ENCODE data around the gene TBL2.
"Not testable (repeated sequence)": the region's sequence is repeated elsewhere in the genome, so short reads cannot be mapped to it uniquely, and the experiment has no call there.

The TBL2 gene, protein sequence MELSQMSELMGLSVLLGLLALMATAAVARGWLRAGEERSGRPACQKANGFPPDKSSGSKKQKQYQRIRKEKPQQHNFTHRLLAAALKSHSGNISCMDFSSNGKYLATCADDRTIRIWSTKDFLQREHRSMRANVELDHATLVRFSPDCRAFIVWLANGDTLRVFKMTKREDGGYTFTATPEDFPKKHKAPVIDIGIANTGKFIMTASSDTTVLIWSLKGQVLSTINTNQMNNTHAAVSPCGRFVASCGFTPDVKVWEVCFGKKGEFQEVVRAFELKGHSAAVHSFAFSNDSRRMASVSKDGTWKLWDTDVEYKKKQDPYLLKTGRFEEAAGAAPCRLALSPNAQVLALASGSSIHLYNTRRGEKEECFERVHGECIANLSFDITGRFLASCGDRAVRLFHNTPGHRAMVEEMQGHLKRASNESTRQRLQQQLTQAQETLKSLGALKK

DNA sequence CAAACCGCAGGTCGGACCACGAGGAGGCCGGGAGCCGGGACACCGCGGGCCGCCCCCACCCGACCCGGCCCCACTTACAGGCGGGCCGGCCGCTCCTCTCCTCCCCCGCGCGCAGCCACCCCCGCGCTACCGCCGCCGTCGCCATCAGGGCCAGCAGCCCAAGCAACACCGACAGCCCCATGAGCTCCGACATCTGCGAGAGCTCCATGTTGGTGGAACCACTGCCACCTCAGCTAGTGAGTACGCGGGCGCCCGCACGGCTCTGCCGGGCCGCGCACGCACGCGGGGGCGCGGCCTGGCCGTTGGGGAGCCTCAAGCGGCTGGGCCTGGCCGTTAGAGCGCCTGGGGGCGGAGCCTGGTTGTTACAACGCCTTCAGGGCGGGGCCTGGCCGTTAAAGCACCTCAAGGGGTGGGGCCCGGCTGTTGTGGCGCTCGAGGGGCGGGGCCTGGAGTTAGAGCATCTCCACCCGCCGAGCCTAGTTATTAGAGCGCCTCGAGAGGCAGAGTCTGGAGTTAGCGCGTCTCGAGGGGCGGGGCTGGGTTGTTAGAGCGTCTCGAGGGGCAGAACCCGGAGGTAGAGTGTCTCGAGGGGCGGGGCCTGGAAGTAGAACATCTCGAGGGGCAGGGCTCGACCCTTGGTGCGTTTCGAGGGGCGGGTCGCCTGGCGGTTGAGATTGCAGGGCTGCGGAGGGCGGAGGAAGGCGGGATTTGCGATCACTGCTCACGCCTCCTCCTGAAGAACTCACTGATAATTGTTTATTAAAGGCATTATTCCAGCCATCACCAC, at the start of gene TBL2:
TBL2 (minus strand) TSS at position 238 of the 787 bp plus-strand sequence; CDS start at position 208, 30 bp downstream.
- peak; percentile 96 to 100 for DNase-seq

DNA sequence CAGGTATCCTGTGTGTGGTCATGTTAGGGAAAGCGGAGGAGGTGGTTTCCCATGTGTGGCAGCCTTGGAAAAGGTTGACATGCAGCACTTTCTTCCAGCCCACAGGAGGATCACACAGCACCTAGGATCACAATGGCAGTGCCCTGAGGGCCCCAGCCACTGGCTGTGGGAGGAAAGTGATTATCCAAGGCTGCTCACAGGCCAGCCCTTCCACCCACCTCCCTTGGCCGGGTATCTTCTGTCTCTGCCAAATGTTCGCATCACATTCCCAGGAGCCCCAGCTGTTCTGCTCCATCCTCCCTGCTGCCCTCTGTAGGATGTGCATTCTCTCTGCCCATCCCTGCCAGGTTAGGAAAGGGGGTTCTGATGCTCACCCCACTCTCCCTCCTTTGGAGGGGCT, 48.4 kb upstream of the TBL2 start:
- DNase-seq, result no peak

DNA sequence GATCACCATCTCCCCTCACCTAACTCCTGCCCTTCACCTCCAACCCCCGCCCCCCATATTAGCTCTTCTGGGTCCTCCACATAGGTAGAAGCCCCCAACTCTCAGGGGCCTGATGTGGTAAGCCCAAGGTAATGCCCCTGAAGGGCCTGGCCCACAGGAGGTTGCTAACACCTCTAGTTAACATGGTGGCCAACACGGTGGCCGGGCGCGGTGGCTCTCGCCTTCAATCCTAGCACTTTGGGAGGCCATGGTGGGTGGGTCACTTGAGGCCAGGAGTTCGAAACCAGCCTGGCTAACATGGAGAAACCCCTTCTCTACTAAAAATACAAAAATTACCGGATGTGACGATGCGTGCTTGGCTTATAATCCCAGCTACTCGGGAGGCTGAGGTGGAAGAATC, 46.9 kb upstream of the TBL2 start:
- no peak for DNase-seq

DNA sequence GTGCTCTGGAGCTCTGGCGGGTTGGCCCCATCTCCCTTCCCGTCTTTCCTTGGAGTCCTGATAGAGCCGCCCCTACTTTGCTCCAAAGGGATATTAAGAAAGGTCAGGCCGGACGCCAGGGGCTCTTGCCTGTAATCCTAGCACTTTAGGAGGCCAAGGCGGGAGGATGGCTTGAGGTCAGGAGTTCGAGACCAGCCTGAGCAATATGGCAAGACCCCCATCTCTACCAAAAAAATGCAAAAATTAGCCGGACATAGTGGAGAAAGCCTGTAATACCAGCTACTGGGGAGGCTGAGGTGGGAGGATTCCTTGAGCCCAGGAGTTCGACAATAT, 46.3 kb upstream of the TBL2 start:
- no peak for DNase-seq

DNA sequence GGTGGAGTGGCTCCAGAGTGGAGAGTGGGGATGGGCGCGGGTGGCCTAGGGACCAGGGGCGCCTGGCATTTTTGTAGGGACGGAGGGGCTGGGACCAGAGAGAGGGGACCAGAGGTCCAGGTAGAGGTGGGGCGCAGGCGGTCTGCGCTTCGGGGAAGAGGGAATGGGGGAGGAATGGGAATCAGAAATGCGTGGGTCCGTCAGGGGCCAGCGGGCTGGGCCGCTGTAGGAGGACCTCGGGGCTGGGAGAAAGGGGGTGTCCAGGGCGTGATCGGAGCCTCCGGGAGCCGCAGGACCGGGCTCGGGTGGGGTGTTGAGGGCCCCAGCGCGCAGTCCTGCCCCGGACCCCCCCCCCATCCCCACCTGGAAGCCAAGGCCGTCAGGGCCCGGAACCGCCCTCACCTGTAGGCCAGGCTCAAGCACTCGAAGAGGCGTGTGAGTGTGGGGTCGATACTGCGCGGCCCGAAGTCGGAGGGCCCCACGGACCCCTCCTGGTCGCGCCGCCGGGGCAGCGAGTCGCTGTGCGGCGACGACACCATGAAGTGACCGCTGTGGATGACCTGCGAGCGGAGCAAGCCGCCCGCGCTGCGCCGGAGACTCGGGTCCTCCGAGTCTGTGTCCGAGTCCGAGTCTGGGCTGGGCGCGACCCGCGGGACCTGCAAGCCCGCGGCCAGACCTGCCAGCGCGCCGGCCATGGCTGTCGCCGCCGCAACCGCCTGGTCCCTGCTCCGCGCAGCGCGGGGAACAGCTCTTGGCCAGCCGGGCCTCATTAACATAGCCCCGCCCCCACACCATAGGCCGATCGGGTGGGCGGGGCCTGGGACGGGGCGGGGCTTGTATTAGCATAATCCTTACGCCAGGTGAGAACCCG, 45.7 kb upstream of the TBL2 start, which contains the start of gene MLXIPL:
MLXIPL (minus strand) TSS at position 725 of the 871 bp plus-strand sequence; CDS start at position 695, 30 bp downstream.
- peak; percentile 51 to 94 for DNase-seq

DNA sequence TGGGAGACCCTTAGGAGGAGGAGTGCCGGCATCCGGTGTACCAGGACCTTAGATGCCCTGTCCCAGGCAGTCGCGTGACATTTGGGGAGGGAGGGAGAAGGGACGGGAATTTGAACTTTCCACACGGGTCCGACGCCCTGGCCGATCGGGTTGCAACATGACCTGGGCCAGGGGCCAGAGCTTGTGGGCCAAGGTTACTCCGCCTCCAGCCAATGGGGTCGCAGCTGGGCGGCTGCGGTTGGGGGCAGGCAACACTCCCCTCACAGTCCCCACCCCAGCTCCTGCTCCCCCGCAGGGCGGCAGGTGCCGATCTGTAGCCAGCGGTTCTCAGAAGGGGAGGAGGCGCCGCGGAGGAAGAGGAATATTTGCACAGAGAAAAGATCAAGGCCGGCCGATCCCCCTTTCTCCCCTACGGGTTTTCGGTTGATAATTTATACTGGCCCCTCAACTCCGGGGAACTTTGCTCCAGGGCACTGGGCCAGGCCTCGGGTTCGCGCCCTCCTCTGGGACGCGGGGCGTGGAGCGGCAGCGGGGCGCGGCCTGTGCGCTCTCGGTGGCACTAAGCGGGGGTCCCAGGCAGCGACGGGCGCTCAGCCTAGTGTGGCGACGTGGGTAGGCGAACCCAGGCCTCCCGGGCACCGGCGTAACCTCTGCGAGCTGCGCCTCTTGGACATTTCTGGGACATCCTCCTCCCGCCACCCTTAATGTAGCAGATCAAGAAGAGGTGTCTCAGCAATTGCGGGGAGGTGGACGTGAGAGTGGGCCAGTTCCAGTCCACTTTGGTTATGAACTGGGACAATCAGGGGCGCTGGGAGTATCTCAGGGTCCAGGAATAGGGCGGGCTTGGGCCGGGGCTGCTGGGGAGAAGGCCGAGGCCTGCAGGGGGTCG, 44.8 kb upstream of the TBL2 start:
- DNase-seq, result peak in 1 of 2 experiments; percentile 32

DNA sequence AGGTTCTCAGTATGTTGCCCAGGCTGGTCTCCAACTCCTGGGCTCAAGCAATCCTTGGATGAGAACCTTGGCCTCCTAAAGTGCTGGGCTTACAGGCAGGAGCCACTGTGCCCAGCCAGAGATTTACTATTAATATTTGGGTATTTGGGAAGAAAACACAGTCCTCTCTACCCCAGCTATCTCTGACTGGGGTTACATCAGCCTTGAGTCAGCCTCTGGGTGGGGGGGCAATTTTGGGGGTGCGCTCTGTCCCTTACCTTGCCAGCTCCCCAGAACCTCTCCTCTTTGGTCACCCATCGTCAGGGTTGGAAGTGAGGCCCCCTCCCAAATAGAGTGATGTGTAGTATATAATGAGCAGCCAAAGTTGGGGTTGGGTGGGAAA, 44.1 kb upstream of the TBL2 start:
- DNase-seq, result no peak

DNA sequence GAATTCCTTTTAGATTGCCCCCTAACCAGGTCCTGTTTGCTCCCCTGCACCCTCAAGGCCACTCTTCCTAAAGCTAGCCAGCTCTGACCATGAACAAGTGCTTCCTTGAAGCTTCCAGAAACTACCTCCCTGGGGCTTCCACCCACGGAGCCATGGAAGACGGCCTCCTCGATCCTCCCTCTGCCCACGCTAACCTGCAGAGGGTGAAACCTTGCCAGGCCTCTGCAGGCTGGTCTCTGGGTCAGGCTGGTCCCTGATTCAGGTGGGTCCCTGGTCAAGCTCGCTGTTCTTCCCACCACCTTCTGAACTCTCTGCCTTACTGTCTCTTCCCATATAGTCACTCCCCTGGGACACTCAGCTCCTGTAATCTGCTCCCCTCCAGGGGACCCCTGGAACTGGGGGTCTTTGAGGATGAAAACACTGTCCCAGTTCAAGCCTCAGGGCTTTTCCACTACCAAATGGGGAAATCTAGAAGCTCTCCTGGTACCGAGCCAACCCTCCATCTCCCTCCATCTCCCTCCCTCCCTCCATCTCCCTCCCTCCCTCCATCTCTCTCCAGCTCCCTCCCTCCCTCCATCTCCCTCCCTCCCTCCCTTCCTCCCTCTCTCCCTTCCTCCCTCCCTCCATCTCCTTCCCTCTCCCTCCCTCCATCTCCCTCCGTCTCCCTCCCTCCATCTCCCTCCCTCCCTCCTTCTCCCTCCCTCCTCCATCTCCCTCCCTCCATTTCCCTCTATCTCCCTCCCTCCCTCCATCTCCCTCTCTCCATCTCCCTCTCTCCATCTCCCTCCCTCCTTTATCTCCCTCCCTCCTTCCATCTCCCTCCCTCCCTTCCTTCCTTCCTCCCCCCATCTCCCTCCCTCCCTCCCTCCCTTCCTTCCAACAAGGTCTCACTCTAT, 43.0 kb upstream of the TBL2 start:
- DNase-seq, result no peak

DNA sequence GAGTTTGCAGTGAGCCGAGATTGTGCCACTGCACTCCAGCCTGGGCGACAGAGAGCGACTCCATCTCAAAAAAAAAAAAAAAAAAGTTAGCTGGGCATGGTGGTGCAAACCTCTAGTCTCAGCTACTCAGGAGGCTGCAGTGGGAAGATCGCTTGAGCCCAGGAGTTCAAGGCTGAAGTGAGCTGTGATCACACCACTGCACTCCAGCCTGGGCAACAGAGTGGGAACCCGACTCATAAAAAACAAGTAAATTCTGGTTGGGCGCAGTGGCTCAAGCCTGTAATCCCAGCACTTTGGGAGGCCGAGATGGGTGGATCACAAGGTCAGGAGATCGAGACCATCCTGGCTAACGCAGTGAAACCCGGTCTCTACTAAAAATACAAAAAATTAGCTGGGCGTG, 41.0 kb upstream of the TBL2 start:
- not testable (repeated sequence) for DNase-seq

DNA sequence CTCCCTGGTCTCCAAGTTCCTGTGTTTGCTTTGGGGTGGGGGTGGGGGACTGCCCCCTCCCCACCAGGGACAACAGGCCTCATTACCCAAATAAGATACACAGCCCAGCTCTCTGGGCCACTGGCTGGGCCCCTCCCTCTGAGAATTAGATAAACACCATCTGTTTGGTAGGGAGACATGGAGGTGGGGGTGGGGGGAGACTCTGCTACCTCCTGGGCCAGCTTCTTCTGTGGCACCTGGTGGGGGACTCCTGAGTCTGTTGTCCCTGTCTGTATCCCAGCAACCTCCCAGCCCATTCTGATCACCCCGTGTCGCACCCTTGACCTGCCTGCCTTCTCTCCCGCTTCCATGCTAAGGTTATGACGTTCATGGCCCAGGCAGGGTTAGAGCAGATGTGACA, 40.2 kb upstream of the TBL2 start:
- no peak for DNase-seq

DNA sequence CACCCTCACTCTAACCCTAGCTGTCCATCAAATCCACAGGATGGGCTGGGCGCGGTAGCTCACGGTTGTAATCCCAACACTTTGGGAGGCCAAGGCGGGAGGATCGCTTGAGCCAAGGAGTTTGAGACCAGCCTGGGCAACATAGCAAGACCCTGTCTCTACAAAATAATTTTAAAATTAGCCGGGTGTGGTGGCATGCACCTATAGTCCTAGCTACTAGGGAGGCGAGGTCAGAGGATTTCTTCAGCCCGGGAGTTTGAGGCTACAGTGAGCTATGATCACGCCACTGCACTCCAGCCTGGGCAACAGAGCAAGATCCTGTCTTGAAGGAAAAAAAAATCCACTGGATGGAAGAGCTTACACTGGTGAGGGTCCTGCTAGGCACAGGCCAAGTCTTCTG, 39.1 kb upstream of the TBL2 start:
- DNase-seq, result not testable (repeated sequence)

DNA sequence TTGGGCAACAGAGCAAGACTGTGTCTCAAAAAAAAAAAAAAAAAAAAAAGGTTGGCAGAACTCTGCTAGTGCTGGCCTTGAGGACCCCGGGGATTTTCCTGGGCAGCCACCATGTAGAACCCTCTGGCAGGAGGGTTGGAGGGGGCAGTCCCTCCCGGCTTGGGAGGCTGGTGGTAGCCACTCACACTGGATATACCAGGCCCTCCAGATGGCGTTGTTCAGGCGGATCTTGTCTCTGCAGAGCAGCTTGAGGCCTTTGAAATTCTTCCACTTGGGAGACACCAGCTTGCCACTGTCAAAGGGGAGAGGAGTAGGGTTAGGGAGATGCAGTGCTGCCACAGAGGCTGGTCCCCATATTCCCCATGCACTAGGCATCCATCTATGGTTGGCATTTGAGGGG, 37.5 kb upstream of the TBL2 start:
- DNase-seq, result peak in 1 of 2 experiments; percentile 22

DNA sequence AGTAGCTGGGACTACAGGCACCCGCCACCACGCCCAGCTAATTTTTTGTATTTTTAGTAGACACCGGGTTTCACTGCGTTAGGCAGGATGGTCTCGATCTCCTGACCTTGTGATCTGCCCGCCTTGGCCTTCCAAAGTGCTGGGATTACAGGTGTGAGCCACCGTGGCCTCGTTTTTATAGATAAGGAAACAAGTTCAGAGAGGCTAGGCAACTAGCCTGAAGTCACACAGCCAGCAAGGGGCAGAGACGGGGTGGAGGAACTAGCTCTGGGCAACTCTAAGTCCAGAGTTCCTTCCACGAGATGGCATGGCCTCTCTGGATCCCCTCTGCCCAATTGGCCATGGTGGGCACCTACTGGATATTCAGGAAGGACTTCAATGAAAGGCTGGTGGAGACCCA, 36.6 kb upstream of the TBL2 start:
- DNase-seq, result not testable (repeated sequence)

DNA sequence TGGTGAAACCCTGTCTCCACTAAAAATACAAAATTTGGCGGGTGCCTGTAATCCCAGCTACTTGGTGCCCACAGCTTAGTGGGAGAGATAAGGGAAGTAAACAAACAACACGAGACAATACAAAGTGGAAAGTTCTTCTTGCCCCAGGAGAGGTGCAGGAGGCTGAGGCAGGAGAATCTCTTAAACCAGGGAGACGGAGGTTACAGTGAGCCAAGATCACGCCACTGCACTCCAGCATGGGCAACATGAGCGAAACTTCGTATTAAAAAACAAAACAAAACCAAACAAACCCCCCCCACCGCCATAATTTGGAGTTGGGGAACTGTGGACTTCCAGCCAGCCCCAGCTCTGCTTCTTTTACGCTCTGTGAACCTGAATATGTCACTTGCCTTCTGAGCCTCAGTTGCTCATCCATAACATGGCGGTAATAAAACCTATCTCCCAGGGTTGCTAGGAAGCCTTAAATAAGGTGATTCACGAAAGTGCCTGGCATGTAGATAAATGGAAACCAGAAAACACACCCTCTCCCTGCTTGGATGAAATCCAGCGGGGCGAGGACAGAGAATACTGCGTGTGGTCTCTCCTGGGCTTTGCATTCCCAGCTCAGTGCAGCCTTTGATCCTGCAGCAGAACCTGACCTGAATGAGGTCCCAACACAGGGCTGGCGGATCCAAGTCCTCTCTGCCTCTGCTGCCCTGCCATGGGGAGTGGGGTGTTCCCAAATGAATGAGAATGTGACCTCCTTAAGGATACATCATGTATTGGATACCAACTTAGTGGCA, 35.8 kb upstream of the TBL2 start:
- DNase-seq, result no peak

DNA sequence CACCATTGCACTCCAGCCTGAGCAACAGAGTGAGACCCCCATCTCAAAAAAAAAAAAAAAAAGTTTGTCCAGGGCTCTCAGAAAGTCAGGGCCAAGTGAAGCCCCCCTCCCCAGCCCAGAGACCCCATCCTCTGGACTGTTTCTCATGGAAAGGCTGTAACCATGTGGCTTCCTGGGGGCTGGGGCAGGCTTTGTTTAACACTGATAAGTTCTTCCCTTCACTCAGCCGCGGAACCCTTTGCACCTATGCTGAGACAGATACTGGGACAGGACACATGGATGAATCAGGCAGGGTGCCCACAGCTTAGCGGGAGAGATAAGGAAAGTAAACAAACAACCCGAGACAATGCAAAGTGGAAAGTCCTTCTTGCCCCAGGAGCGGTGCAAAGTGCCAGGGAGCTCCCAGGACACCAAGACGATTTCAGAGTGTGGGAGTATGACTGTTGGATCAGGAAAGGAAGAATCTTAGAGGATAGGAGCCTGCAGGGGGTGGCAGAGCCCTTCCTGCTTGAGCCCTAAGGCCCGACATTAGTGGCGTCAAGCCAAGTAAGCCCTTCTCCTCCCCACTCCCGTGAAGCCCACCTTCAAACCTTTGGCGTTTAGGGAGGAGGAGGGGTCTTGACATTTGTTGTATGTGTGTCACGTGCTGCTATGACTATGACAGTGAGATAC, 34.4 kb upstream of the TBL2 start:
- DNase-seq, result peak in 1 of 2 experiments; percentile 37

DNA sequence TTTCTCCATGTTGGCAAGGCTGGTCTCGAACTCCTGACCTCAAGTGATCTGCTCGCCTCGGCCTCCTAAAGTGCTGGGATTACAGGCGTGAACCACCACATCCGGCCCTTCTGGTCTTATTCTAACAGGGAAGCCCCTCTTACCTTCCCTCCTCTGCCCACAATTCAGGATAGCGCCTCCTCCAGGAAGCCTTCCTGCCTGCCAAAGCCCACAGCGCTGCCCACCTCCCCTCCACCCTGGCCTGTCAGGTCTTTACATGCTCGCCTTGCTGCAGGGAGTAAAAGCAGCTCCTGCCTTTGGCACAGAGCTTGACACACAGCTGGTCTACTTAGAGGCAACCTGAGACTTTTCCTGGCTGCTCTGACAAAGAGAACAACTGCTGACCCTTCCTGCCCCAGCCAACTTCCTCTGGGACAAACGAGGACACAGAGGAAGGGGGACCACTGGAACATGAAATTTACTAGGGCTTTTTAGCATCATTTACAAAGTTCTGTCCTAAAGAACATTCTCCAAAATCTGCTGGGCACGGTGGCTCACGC, 32.7 kb upstream of the TBL2 start:
- DNase-seq, result no peak

DNA sequence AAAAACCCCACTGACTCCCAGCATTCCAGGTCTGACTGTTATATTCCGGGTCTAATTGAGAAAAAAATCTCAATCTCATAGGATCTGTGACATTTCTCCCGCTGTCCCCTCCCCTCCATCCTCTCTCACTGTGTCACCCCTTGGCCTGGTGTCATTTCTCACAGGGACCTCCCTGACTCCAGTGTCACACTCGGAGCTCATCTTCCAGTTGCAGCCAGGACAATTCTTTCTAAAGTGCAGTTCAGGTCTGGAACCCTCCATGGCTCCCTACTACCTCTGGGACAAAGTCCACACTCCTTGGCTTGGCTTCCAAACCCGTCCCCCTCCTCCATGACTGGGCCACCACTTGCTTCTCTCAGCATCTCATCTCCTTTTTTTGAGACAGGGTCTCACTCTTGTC, 31.7 kb upstream of the TBL2 start:
- no peak for DNase-seq

DNA sequence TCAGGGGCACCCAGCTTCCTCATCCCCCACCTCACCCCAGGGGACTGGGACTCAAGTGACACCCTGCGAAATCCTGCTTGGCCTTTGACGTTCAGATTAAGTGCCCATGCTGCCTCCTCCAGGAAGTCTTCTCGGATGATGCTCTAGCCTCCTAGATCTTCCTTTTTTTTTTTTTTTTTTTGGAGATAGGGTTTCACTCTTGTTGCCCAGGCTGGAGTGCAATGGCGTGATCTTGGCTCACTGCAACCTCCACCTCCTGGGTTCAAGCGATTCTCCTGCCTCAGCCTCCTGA, 29.3 kb upstream of the TBL2 start:
- not testable (repeated sequence) for DNase-seq

Measured in NCI-H526 (cell line).